ENCODE data around the gene GLG1.

GLG1 gene

GRCh38 chr16:74608381-74608780 is 1.5 kb upstream of the GLG1 start:
- DNase-seq: no peak

- DNase-seq: peak; percentile 5
Observed at GRCh38 chr16:74607962-74608356, 1.0 kb upstream of the GLG1 start.

- DNase-seq: no peak
Observed at GRCh38 chr16:74607310-74607961, 522 bp upstream of the GLG1 start.

GRCh38 chr16:74605746-74606520 is 981 bp downstream of the GLG1 start:
- no peak for DNase-seq

GRCh38 chr16:74605332-74605731 is 1.6 kb downstream of the GLG1 start:
- no peak for DNase-seq

GRCh38 chr16:74603848-74604247 is 3.1 kb downstream of the GLG1 start:
- no peak for DNase-seq

- DNase-seq: peak; percentile 4
Observed at GRCh38 chr16:74601126-74601871, 5.6 kb downstream of the GLG1 start.

GRCh38 chr16:74596586-74596985 is 10.3 kb downstream of the GLG1 start:
- DNase-seq: no peak

- DNase-seq: no peak
Observed at GRCh38 chr16:74592847-74593246, 14.1 kb downstream of the GLG1 start.

GRCh38 chr16:74591876-74592650 is 14.9 kb downstream of the GLG1 start:
- DNase-seq: no peak

GRCh38 chr16:74586948-74587347 is 20.0 kb downstream of the GLG1 start:
- no peak for DNase-seq

- no peak for DNase-seq
Observed at GRCh38 chr16:74585846-74586443, 21.0 kb downstream of the GLG1 start.

- DNase-seq: no peak
Observed at GRCh38 chr16:74583926-74584666, 22.8 kb downstream of the GLG1 start.

GRCh38 chr16:74582970-74583369 is 23.9 kb downstream of the GLG1 start:
- DNase-seq: no peak

GRCh38 chr16:74580833-74581232 is 26.1 kb downstream of the GLG1 start:
- DNase-seq: no peak

GRCh38 chr16:74578838-74579237 is 28.1 kb downstream of the GLG1 start:
- no peak for DNase-seq

GRCh38 chr16:74578433-74578832 is 28.5 kb downstream of the GLG1 start:
- no peak for DNase-seq

GRCh38 chr16:74577882-74578366 is 29.0 kb downstream of the GLG1 start:
- peak; percentile 54 for DNase-seq

GRCh38 chr16:74575807-74576643 is 30.9 kb downstream of the GLG1 start:
- no peak for DNase-seq

GRCh38 chr16:74575175-74575806 is 31.6 kb downstream of the GLG1 start:
- no peak for DNase-seq

Data from NCI-H69 (cell line).